CD14-positive monocyte (primary cell): ENCODE results near the gene RGS2. TPM values are rescaled to one million over a fixed set of nuclear protein-coding genes. Genes with fewer than 3 reads are reported as not detected.

ENCODE experiments used
- DNase-seq, 3 donors: peaks; one replicate each; pipeline ENCODE4 v3.0.0-alpha.2; 2011 to 2022
- H2AFZ ChIP-seq: 2 replicates; pipeline ENCODE4 v1.6.0; 2012; ENCODE audit warnings: mild to moderate bottlenecking, low read depth, low read length, inconsistent platforms; ENCODE audit not compliant: insufficient read depth, poor library complexity, severe bottlenecking
- H3K27ac ChIP-seq, 2 donors: 1 replicate in 1 of 2; 2 replicates in 1 of 2; pipeline ENCODE4 v1.5.1; 2012 to 2013; ENCODE audit warnings: low read length in 2 of 2, control low read depth in 1 of 2, inconsistent platforms in 1 of 2, low read depth in 1 of 2, mild to moderate bottlenecking in 1 of 2
- H3K27me3 ChIP-seq, 2 donors: one replicate each; pipeline versions ENCODE4 v1.6.0 to v1.6.1; 2011 to 2013; ENCODE audit warnings: low read length in 2 of 2; ENCODE audit not compliant: control insufficient read depth in 2 of 2, insufficient read depth in 2 of 2
- H3K36me3 ChIP-seq, 2 donors: replicated peaks in 1 of 2; 1 replicate in 1 of 2; 2 replicates in 1 of 2; pipeline versions ENCODE4 v1.5.1 to v1.6.1; 2012 to 2013; ENCODE audit warnings: low read length in 2 of 2, control low read depth in 1 of 2, inconsistent platforms in 1 of 2, mild to moderate bottlenecking in 1 of 2; ENCODE audit not compliant: insufficient read depth in 2 of 2, control insufficient read depth in 1 of 2
- H3K4me1 ChIP-seq, 2 donors: 1 replicate in 1 of 2; 2 replicates in 1 of 2; pipeline versions ENCODE4 v1.5.1 to v1.6.1; 2012 to 2013; ENCODE audit warnings: low read length in 2 of 2, control low read depth in 1 of 2, inconsistent platforms in 1 of 2, mild to moderate bottlenecking in 1 of 2, moderate library complexity in 1 of 2; ENCODE audit not compliant: insufficient read depth in 2 of 2, control insufficient read depth in 1 of 2
- H3K4me2 ChIP-seq: replicated peaks from 2 replicates; pipeline ENCODE3; 2012; ENCODE audit warnings: low read length, moderate library complexity, mild to moderate bottlenecking; ENCODE audit not compliant: poor library complexity, severe bottlenecking; ENCODE audit errors: extremely low read depth
- H3K4me3 ChIP-seq, 3 experiments: fragments of 200-600 bp in 1 of 3; sonication (generic) in 1 of 3; replicated peaks in 1 of 3; 1 replicate in 2 of 3; 2 replicates in 1 of 3; pipeline ENCODE4 v1.5.1; 2011 to 2013; ENCODE audit warnings: low read length in 3 of 3, mild to moderate bottlenecking in 3 of 3, control low read depth in 2 of 3, low read depth in 2 of 3, inconsistent platforms in 1 of 3, moderate library complexity in 1 of 3
- H3K79me2 ChIP-seq: 2 replicates; pipeline ENCODE4 v1.6.0; 2012; ENCODE audit warnings: mild to moderate bottlenecking, control low read depth, inconsistent platforms, low read length, moderate library complexity; ENCODE audit not compliant: insufficient read depth
- H3K9ac ChIP-seq: 2 replicates; pipeline ENCODE4 v1.6.0; 2017; ENCODE audit warnings: low read length, mild to moderate bottlenecking; ENCODE audit not compliant: insufficient read depth, poor library complexity, severe bottlenecking
- H3K9me3 ChIP-seq, 2 donors: replicated peaks in 1 of 2; 1 replicate in 1 of 2; 2 replicates in 1 of 2; pipeline versions ENCODE4 v1.5.1 to v1.6.1; 2012 to 2013; ENCODE audit warnings: low read length in 2 of 2, control low read depth in 1 of 2; ENCODE audit not compliant: control insufficient read depth in 1 of 2, insufficient read depth in 1 of 2
- H4K20me1 ChIP-seq: 2 replicates; pipeline ENCODE4 v1.6.0; 2012; ENCODE audit warnings: mild to moderate bottlenecking, low read length, control low read depth, moderate library complexity; ENCODE audit not compliant: insufficient read depth
- H3K27ac Mint-ChIP-seq, 7 donors: one replicate each; pipeline ENCODE4 v1.8.0; 2020; ENCODE audit warnings: mild to moderate bottlenecking in 7 of 7, mixed read lengths in 7 of 7, moderate library complexity in 6 of 7, inconsistent platforms in 2 of 7
- H3K27me3 Mint-ChIP-seq, 3 donors: one replicate each; pipeline ENCODE4 v1.8.0; 2021 to 2022; ENCODE audit warnings: low read depth in 3 of 3, mild to moderate bottlenecking in 3 of 3, mixed read lengths in 3 of 3, moderate library complexity in 3 of 3, inconsistent platforms in 1 of 3
- H3K36me3 Mint-ChIP-seq, 2 donors: one replicate each; pipeline ENCODE4 v1.8.0; 2020; ENCODE audit warnings: mixed read lengths in 2 of 2, inconsistent platforms in 1 of 2, mild to moderate bottlenecking in 1 of 2
- H3K4me1 Mint-ChIP-seq: one replicate; pipeline ENCODE4 v1.8.0; 2020; ENCODE audit warnings: mild to moderate bottlenecking, mixed read lengths
- H3K4me3 Mint-ChIP-seq, 2 donors: one replicate each; pipeline ENCODE4 v1.8.0; 2020; ENCODE audit warnings: mild to moderate bottlenecking in 2 of 2, mixed read lengths in 2 of 2, moderate library complexity in 1 of 2
- H3K9me3 Mint-ChIP-seq, 7 donors: one replicate each; pipeline ENCODE4 v1.8.0; 2020 to 2022; ENCODE audit warnings: mixed read lengths in 7 of 7, mild to moderate bottlenecking in 6 of 7, moderate library complexity in 6 of 7, inconsistent platforms in 2 of 7
- WGBS: methylation state at CpG from one replicate; pipeline ENCODE4 v1.1.5; 2013; ENCODE audit warnings: missing lambda C conversion rate; ENCODE audit not compliant: insufficient coverage; 5-methylcytosine and 5-hydroxymethylcytosine counted together
- intact Hi-C, 2 donors: fragments of 100-400 bp; cut with micrococcal nuclease; formaldehyde crosslinking; loops; one replicate each; pipeline versions ENCODE4 v1.15.0 to v1.15.1; 2023
- polyA plus RNA-seq, 3 donors: library from polyadenylated mRNA; depleted of rRNA in 1 of 3; unstranded in 2 of 3; stranded (reverse) in 1 of 3; fragments of 300-500 nt in 2 of 3; fragments of >200 nt in 1 of 3; fragmentation: Illumina TruSeq in 2 of 3; gene quantifications; 1 replicate in 2 of 3; 2 replicates in 1 of 3; pipeline ENCODE4 v1.2.3, GENCODE V29; 2012 to 2021
- TF ChIP-seq, protein P1 (sequence below): fragments of 200-600 bp; IDR thresholded peaks from one replicate; pipeline ENCODE4 v1.8.0; 2022; ENCODE audit warnings: antibody characterized with exemption, mild to moderate bottlenecking

RGS2 gene
- polyA plus RNA-seq, 3 donors = 974 to 3,307 (median 1,708) TPM

DNA sequence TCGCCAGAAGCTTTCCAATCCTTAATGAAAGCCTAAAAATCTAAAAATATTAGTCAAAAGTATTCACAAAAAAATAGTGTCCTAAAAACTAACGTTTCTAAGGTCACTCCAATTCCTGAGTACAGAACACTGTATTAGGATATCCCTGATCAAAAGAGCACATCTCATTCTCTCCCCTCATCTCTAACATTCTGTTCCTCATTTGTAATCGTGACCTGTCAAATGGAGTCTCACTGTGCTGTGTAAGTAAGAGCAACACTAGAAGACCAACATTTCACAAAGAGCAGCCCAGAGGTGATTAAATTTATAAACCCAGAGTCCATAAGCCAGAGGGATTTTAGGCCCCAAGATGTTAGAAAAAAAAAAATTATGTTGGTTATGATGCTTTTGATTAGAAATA, 26.3 kb downstream of the RGS2 start:
- Histone ChIP-seq H3K27me3 (no peaks in the 10 kb centered on the region), H3K4me2 (no peak overlapping the region), H3K9me3 (no peaks in the 10 kb centered on the region), H3K9ac (no peak overlapping the region), H2AFZ (no peak overlapping the region), H4K20me1 (no peaks in the 10 kb centered on the region), H3K79me2 (no peaks in the 10 kb centered on the region), H3K27ac (no peak overlapping the region), H3K4me1 (no peaks in the 10 kb centered on the region), H3K4me3 (no peak overlapping the region), H3K36me3 (no peaks in the 10 kb centered on the region)
- no peak for DNase-seq
- intact Hi-C loops = no loop called here
- Mint-ChIP-seq H3K27me3 (peaks cover 0 to 2% (median 0%) of the 10 kb centered on the region in 3 donors), H3K9me3 (peaks cover 0 to 1% (median 0%) of the 10 kb centered on the region in 7 donors), H3K4me1 (peaks cover 14% of the 10 kb centered on the region), H3K4me3 (no peak overlapping the region), H3K27ac (no peak overlapping the region), H3K36me3 (no peaks in the 10 kb centered on the region)
- WGBS = no CpG with 5 or more reads among the region's 3 CpGs
- TF ChIP-seq, protein P1, sequence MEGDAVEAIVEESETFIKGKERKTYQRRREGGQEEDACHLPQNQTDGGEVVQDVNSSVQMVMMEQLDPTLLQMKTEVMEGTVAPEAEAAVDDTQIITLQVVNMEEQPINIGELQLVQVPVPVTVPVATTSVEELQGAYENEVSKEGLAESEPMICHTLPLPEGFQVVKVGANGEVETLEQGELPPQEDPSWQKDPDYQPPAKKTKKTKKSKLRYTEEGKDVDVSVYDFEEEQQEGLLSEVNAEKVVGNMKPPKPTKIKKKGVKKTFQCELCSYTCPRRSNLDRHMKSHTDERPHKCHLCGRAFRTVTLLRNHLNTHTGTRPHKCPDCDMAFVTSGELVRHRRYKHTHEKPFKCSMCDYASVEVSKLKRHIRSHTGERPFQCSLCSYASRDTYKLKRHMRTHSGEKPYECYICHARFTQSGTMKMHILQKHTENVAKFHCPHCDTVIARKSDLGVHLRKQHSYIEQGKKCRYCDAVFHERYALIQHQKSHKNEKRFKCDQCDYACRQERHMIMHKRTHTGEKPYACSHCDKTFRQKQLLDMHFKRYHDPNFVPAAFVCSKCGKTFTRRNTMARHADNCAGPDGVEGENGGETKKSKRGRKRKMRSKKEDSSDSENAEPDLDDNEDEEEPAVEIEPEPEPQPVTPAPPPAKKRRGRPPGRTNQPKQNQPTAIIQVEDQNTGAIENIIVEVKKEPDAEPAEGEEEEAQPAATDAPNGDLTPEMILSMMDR = no peak

DNA sequence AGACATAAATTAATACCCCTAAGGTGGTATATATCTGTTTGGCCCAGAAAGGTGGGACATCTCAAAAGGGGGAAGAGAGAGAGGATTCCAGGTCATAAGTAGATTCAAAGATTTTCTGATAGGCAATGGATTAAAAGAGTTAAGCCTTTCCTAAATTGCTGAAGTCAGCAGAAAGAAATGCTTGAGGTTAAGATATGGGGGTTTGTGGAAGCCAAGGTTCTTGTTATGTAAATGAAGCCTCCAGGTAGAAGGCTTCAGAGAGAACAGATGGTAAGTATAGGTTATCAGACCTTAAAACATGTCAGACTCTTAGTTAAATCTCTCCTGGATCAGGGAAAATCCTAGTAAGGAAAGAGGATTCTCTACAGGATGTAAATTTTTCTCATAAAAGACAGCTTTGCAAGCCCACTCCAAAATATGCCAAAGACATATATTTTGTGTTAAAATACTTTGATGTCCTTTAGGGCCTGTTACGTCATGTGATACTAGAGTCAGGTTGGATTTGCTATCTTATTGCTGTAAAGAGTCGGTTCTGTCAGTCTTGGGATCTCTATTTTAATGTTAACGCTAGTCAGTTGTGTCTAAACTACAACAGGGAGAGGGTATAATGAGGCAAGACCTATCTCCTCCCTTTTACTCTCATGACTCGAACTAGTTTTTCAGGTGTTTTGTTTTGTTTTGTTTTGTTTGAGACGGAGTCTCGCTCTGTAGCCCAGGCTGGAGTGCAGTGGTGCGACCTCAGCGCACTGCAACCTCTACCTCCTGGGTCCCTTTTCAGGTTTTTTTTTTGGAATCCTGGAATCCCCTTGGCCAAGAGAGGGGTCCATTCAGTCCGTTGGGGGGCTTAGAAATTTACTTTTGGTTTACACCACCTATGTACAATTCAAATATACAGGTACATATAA, 30.6 kb downstream of the RGS2 start:
- WGBS = no CpG with 5 or more reads among the region's 9 CpGs

More for the DNA sequence above, 30.6 kb downstream of the RGS2 start:
- H3K27me3 ChIP-seq = no peaks in the 10 kb centered on the region
- H3K27me3 Mint-ChIP-seq = peaks cover 0 to 1% (median 1%) of the 10 kb centered on the region in 3 donors
- H3K4me2 ChIP-seq = no peak overlapping the region
- no peaks in the 10 kb centered on the region for H4K20me1 ChIP-seq
- no peaks in the 10 kb centered on the region for H3K36me3 ChIP-seq
- TF ChIP-seq, protein P1 = no peak
- no peak overlapping the region for H3K4me3 Mint-ChIP-seq
- no peak overlapping the region for H3K9ac ChIP-seq
- no peak overlapping the region for H2AFZ ChIP-seq
- H3K27ac ChIP-seq = no peak overlapping the region
- no peak overlapping the region for H3K4me3 ChIP-seq
- no peak overlapping the region for H3K27ac Mint-ChIP-seq
- H3K36me3 Mint-ChIP-seq = no peaks in the 10 kb centered on the region
- peaks cover 7% of the 10 kb centered on the region for H3K4me1 Mint-ChIP-seq
- intact Hi-C loops = no loop called here
- DNase-seq = no peak
- H3K79me2 ChIP-seq = no peaks in the 10 kb centered on the region
- no peaks in the 10 kb centered on the region for H3K4me1 ChIP-seq
- H3K9me3 Mint-ChIP-seq = peaks cover 0 to 2% (median 0%) of the 10 kb centered on the region in 7 donors
- H3K9me3 ChIP-seq = no peaks in the 10 kb centered on the region
